Keratinocyte (primary cell): ENCODE results near the gene CNTNAP2. TPM values are rescaled to one million over a fixed set of nuclear protein-coding genes. Genes with fewer than 3 reads are reported as not detected.

Source experiments
- DNase-seq: peaks from one replicate; pipeline ENCODE4 v3.0.0-alpha.2; 2011; ENCODE audit warnings: low read depth, missing footprints, low spot score
- FAIRE-seq: peaks from 2 replicates; lab custom pipeline; 2011; peaks lifted over from hg19 to GRCh38; lab: Jason Lieb, UNC
- H2AFZ ChIP-seq: 2 replicates; pipeline ENCODE4 v1.6.0; 2012; ENCODE audit warnings: low read length, control low read depth, inconsistent platforms; ENCODE audit not compliant: control insufficient read depth
- H3K27ac ChIP-seq: 2 replicates; pipeline ENCODE4 v1.5.1; 2011; ENCODE audit warnings: low read length; ENCODE audit not compliant: control insufficient read depth, insufficient read depth
- H3K27me3 ChIP-seq: 3 replicates; pipeline ENCODE4 v1.6.0; 2011; ENCODE audit warnings: low read length; ENCODE audit not compliant: control insufficient read depth, insufficient read depth; ENCODE audit errors: extremely low read depth
- H3K36me3 ChIP-seq, 2 experiments: 2 replicates in 1 of 2; 3 replicates in 1 of 2; pipeline ENCODE4 v1.5.1; 2011; ENCODE audit warnings: low read length in 2 of 2, mild to moderate bottlenecking in 1 of 2; ENCODE audit not compliant: control insufficient read depth in 2 of 2, insufficient read depth in 2 of 2; ENCODE audit errors: extremely low read depth in 1 of 2
- H3K4me1 ChIP-seq: 3 replicates; pipeline ENCODE4 v1.5.1; 2011; ENCODE audit warnings: low read length; ENCODE audit not compliant: control insufficient read depth, insufficient read depth; ENCODE audit errors: extremely low read depth
- H3K4me2 ChIP-seq: 3 replicates; pipeline ENCODE4 v1.6.0; 2011; ENCODE audit warnings: low read depth, low read length; ENCODE audit not compliant: control insufficient read depth, insufficient read depth; ENCODE audit errors: extremely low read depth
- H3K4me3 ChIP-seq, 3 experiments: fragments of 200-600 bp in 1 of 3; sonication (generic) in 1 of 3; 2 replicates in 2 of 3; 3 replicates in 1 of 3; pipeline ENCODE4 v1.5.1; 2011 to 2016; ENCODE audit warnings: low read length in 3 of 3, mild to moderate bottlenecking in 3 of 3, control low read depth in 2 of 3, inconsistent platforms in 1 of 3, low read depth in 1 of 3, mixed read lengths in 1 of 3, mixed run types in 1 of 3, moderate library complexity in 1 of 3; ENCODE audit not compliant: control insufficient read depth in 2 of 3, insufficient read depth in 2 of 3; ENCODE audit errors: extremely low read depth in 1 of 3
- H3K79me2 ChIP-seq: 2 replicates; pipeline ENCODE4 v1.6.0; 2012; ENCODE audit warnings: low read length; ENCODE audit not compliant: control insufficient read depth, insufficient read depth
- H3K9ac ChIP-seq: 3 replicates; pipeline ENCODE4 v1.6.0; 2011; ENCODE audit warnings: low read length; ENCODE audit not compliant: control insufficient read depth, insufficient read depth; ENCODE audit errors: extremely low read depth
- H3K9me1 ChIP-seq: 3 replicates; pipeline ENCODE4 v1.6.0; 2011; ENCODE audit warnings: low read length; ENCODE audit not compliant: control insufficient read depth, insufficient read depth; ENCODE audit errors: extremely low read depth
- H3K9me3 ChIP-seq: 2 replicates; pipeline ENCODE4 v1.5.1; 2012; ENCODE audit warnings: low read depth, low read length; ENCODE audit not compliant: control insufficient read depth
- H4K20me1 ChIP-seq: 3 replicates; pipeline ENCODE4 v1.6.0; 2011; ENCODE audit warnings: low read length; ENCODE audit not compliant: control insufficient read depth, insufficient read depth; ENCODE audit errors: extremely low read depth
- CTCF ChIP-seq, 3 experiments: IDR thresholded peaks in 1 of 3; conservative IDR thresholded peaks in 1 of 3; optimal IDR thresholded peaks in 1 of 3; 2 replicates in 2 of 3; 3 replicates in 1 of 3; pipeline versions ENCODE3 to v1.5.1; 2011; ENCODE audit warnings: low read length in 3 of 3, mild to moderate bottlenecking in 3 of 3, moderate library complexity in 2 of 3, control low read depth in 1 of 3, inconsistent platforms in 1 of 3; ENCODE audit not compliant: insufficient read depth in 2 of 3; ENCODE audit errors: extremely low read depth in 1 of 3
- EZH2 ChIP-seq: IDR thresholded peaks from one replicate; pipeline ENCODE4 v1.6.1; 2012; ENCODE audit warnings: inconsistent platforms, mild to moderate bottlenecking, low read length, moderate library complexity
- dilution Hi-C: fragments of 300-500 bp; cut with MboI; formaldehyde crosslinking; loops from one replicate; pipeline ENCODE4 v1.7.0; 2020; ENCODE audit warnings: low sequenced_read_pairs; ENCODE audit not compliant: extremely low pct_ligation_motif_present
- polyA plus RNA-seq, 5 experiments: library from polyadenylated mRNA; depleted of rRNA in 3 of 5; stranded (reverse) in 3 of 5; stranded (forward) in 1 of 5; unstranded in 1 of 5; fragments of >200 nt; gene quantifications; 1 replicate in 1 of 5; 2 replicates in 3 of 5; 3 replicates in 1 of 5; pipeline versions ENCODE4 v1.2.1 to v1.2.3, GENCODE V29; 2011 to 2012; ENCODE audit warnings: missing spikeins in 2 of 5, low read depth in 1 of 5, low replicate concordance in 1 of 5

CNTNAP2 gene
- polyA plus RNA-seq, 1 donor (not counting 4 experiments of a cell fraction or from before 2014, with no cell fraction given), result 1.4 TPM

- TF ChIP-seq EZH2 (no peak), CTCF (optimal IDR thresholded peaks at IDR 0.05 in 1 of 3, IDR thresholded peaks at IDR 0.05 in 1 of 3, conservative IDR thresholded peaks at IDR 0.05 in 1 of 3; ENCODE audit: extremely low read depth in 1 of 3, insufficient read depth in 2 of 3, low read length in 3 of 3) (no peak)
- dilution Hi-C loops, result no loop called here
- no peak overlapping the region for H3K27ac ChIP-seq
These were observed 33.6 kb downstream of the CNTNAP2 start for GRCh38 chr7:146150153-146150552.

GRCh38 chr7:146172112-146172511 lies 55.5 kb downstream of the CNTNAP2 start:
- TF ChIP-seq EZH2, result no peak
- H3K4me3 ChIP-seq, result no peak overlapping the region
- H4K20me1 ChIP-seq, result no peaks in the 10 kb centered on the region
- no peak overlapping the region for H3K27ac ChIP-seq
- H2AFZ ChIP-seq, result no peak overlapping the region
- dilution Hi-C loops, result no loop called here
- FAIRE-seq (no peak), DNase-seq (no peak)
- no peaks in the 10 kb centered on the region for H3K4me1 ChIP-seq
- peaks cover 4% of the 10 kb centered on the region for H3K9me3 ChIP-seq
- no peaks in the 10 kb centered on the region for H3K79me2 ChIP-seq
- H3K4me2 ChIP-seq, result no peak overlapping the region
- H3K9ac ChIP-seq, result no peak overlapping the region
- no peaks in the 10 kb centered on the region for H3K27me3 ChIP-seq
- H3K36me3 ChIP-seq, result no peaks in the 10 kb centered on the region
- H3K9me1 ChIP-seq, result no peaks in the 10 kb centered on the region

More at GRCh38 chr7:146150153-146150552, 33.6 kb downstream of the CNTNAP2 start:
- no peak for DNase-seq
- H3K4me2 ChIP-seq, result no peak overlapping the region
- no peaks in the 10 kb centered on the region for H3K9me1 ChIP-seq
- H3K4me3 ChIP-seq, result no peak overlapping the region
- H3K9ac ChIP-seq, result no peak overlapping the region
- no peaks in the 10 kb centered on the region for H3K9me3 ChIP-seq
- no peaks in the 10 kb centered on the region for H3K27me3 ChIP-seq
- no peak overlapping the region for H2AFZ ChIP-seq
- H3K79me2 ChIP-seq, result no peaks in the 10 kb centered on the region
- no peaks in the 10 kb centered on the region for H3K36me3 ChIP-seq
- H4K20me1 ChIP-seq, result no peaks in the 10 kb centered on the region
- no peak for FAIRE-seq
- H3K4me1 ChIP-seq, result no peaks in the 10 kb centered on the region

GRCh38 chr7:146175716-146176115 lies 59.1 kb downstream of the CNTNAP2 start:
- H3K9ac ChIP-seq, result no peak overlapping the region
- no peaks in the 10 kb centered on the region for H4K20me1 ChIP-seq
- FAIRE-seq, result no peak
- no peaks in the 10 kb centered on the region for H3K27me3 ChIP-seq
- no peak overlapping the region for H3K4me3 ChIP-seq
- H3K79me2 ChIP-seq, result no peaks in the 10 kb centered on the region
- dilution Hi-C loops, result no loop called here
- H3K9me3 ChIP-seq, result peaks cover 4% of the 10 kb centered on the region
- no peaks in the 10 kb centered on the region for H3K9me1 ChIP-seq
- no peaks in the 10 kb centered on the region for H3K4me1 ChIP-seq
- no peak overlapping the region for H3K27ac ChIP-seq
- no peak overlapping the region for H2AFZ ChIP-seq
- DNase-seq, result no peak
- TF ChIP-seq CTCF (optimal IDR thresholded peaks at IDR 0.05 in 1 of 3, IDR thresholded peaks at IDR 0.05 in 1 of 3, conservative IDR thresholded peaks at IDR 0.05 in 1 of 3; ENCODE audit: extremely low read depth in 1 of 3, insufficient read depth in 2 of 3, low read length in 3 of 3), result no peak
- H3K36me3 ChIP-seq, result no peaks in the 10 kb centered on the region
- H3K4me2 ChIP-seq, result no peak overlapping the region
